ENCODE data around the gene CYTH1.

Gene CYTH1

GRCh38 chr17:78825696-78826095, 43.6 kb upstream of the CYTH1 start:
- Histone ChIP-seq H3K4me3 (ENCODE audit: low read depth, low read length) (no peak overlapping the region), H3K36me3 (peaks cover 85% of the 10 kb centered on the region), H3K27me3 (no peaks in the 10 kb centered on the region), H3K9me3 (no peaks in the 10 kb centered on the region), H3K4me1 (peaks cover 10% of the 10 kb centered on the region)
- no peak for DNase-seq
- TF ChIP-seq CTCF (IDR thresholded peaks at IDR 0.05; ENCODE audit: low read depth, low read length) = no peak

- Histone ChIP-seq H3K27me3 (no peaks in the 10 kb centered on the region), H3K4me3 (ENCODE audit: low read depth, low read length) (no peak overlapping the region), H3K4me1 (peaks cover 13% of the 10 kb centered on the region), H3K9me3 (no peaks in the 10 kb centered on the region), H3K36me3 (peaks cover 85% of the 10 kb centered on the region)
- no peak for DNase-seq
- TF ChIP-seq CTCF (IDR thresholded peaks at IDR 0.05; ENCODE audit: low read depth, low read length) = no peak
Measured at GRCh38 chr17:78824240-78824639, 42.2 kb upstream of the CYTH1 start.

GRCh38 chr17:78823282-78824046, 41.4 kb upstream of the CYTH1 start:
- Histone ChIP-seq H3K9me3 (no peaks in the 10 kb centered on the region), H3K4me1 (peaks cover 13% of the 10 kb centered on the region), H3K36me3 (peaks cover 85% of the 10 kb centered on the region), H3K4me3 (ENCODE audit: low read depth, low read length) (no peak overlapping the region), H3K27me3 (no peaks in the 10 kb centered on the region)
- TF ChIP-seq CTCF (IDR thresholded peaks at IDR 0.05; ENCODE audit: low read depth, low read length) = peak; percentile 33; the same call in 1 of the 2 replicates
- DNase-seq = no peak

GRCh38 chr17:78822552-78822951, 40.5 kb upstream of the CYTH1 start:
- Histone ChIP-seq H3K36me3 (peaks cover 85% of the 10 kb centered on the region), H3K4me1 (peaks cover 13% of the 10 kb centered on the region), H3K27me3 (no peaks in the 10 kb centered on the region), H3K4me3 (ENCODE audit: low read depth, low read length) (no peak overlapping the region), H3K9me3 (no peaks in the 10 kb centered on the region)
- TF ChIP-seq CTCF (IDR thresholded peaks at IDR 0.05; ENCODE audit: low read depth, low read length) = no peak
- peak; percentile 88 for DNase-seq

- Histone ChIP-seq H3K4me1 (peaks cover 13% of the 10 kb centered on the region), H3K9me3 (no peaks in the 10 kb centered on the region), H3K36me3 (peaks cover 87% of the 10 kb centered on the region), H3K27me3 (no peaks in the 10 kb centered on the region), H3K4me3 (ENCODE audit: low read depth, low read length) (no peak overlapping the region)
- no peak for DNase-seq
- no peak for TF ChIP-seq CTCF (IDR thresholded peaks at IDR 0.05; ENCODE audit: low read depth, low read length)
Measured at GRCh38 chr17:78821961-78822360, 39.9 kb upstream of the CYTH1 start.

- no peaks in the 10 kb centered on the region for H3K27me3 ChIP-seq
- no peaks in the 10 kb centered on the region for H3K9me3 ChIP-seq
- no peak for TF ChIP-seq CTCF (IDR thresholded peaks at IDR 0.05; ENCODE audit: low read depth, low read length)
- H3K4me1 ChIP-seq = peaks cover 13% of the 10 kb centered on the region
- H3K36me3 ChIP-seq = peaks cover 87% of the 10 kb centered on the region
- DNase-seq = no peak
- no peak overlapping the region for H3K4me3 ChIP-seq (ENCODE audit: low read depth, low read length)
Measured at GRCh38 chr17:78820841-78821240, 38.8 kb upstream of the CYTH1 start.
